BJ (cell line): ENCODE data around the gene PPM1A. TPM values are rescaled to one million over a fixed set of nuclear protein-coding genes. Genes with fewer than 3 reads are reported as not detected.

Experiments
- CTCF ChIA-PET: fragments of 350-600 bp; formaldehyde crosslinking; extraction: SDS; loops from one replicate; lab custom pipeline; 2021; ENCODE audit warnings: antibody characterized with exemption, inconsistent platforms; lab: Yijun Ruan, JAX
- POLR2A ChIA-PET: fragments of 300-600 bp; sonication (Branson Sonifier 250); formaldehyde crosslinking; extraction: SDS; loops from one replicate; lab custom pipeline; 2021; ENCODE audit warnings: antibody characterized with exemption; lab: Charles Lee
- DNase-seq: peaks from one replicate; pipeline ENCODE4 v3.0.0-alpha.2; 2011; ENCODE audit warnings: low read depth
- H3K27me3 ChIP-seq: 2 replicates; pipeline ENCODE4 v1.6.0; 2011; ENCODE audit warnings: low read length; ENCODE audit not compliant: control insufficient read depth, insufficient read depth
- H3K36me3 ChIP-seq: 2 replicates; pipeline ENCODE4 v1.5.1; 2011; ENCODE audit warnings: low read length; ENCODE audit not compliant: control insufficient read depth, insufficient read depth
- H3K4me3 ChIP-seq: 2 replicates; pipeline ENCODE4 v1.5.1; 2011; ENCODE audit warnings: low read depth, mild to moderate bottlenecking, control low read depth, low read length
- polyA plus RNA-seq: library from polyadenylated mRNA; depleted of rRNA; stranded (reverse); fragments of >200 nt; gene quantifications from 2 replicates; pipeline ENCODE4 v1.2.3, GENCODE V29; 2011
- TF ChIP-seq, protein P1 (sequence below): IDR thresholded peaks from 2 replicates; pipeline ENCODE4 v1.5.1; 2011; ENCODE audit warnings: low read depth, mild to moderate bottlenecking, control low read depth, inconsistent platforms, low read length, moderate library complexity; ENCODE audit not compliant: insufficient read depth

Gene PPM1A
- polyA plus RNA-seq, 1 experiment: 18.5 TPM

DNA sequence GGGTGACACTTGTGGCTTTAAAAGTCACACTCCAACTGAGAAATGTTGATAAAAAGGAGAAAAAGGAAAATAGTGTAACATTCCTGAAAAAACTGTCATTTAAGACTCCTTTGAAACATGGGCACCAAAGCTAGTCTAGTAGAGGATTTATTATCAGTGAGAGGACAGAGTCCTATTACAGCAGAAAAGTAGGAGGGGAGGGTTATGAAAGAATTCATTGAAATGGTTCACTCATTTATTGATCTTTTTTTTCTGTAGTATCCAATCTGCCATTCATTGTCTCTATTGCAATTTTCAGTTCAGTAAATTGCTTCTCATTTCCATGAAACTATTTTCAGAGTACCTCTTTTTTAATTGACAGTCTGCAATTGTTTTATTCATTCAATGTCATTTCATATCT lies 25.4 kb downstream of the PPM1A start:
- TF ChIP-seq, protein P1, sequence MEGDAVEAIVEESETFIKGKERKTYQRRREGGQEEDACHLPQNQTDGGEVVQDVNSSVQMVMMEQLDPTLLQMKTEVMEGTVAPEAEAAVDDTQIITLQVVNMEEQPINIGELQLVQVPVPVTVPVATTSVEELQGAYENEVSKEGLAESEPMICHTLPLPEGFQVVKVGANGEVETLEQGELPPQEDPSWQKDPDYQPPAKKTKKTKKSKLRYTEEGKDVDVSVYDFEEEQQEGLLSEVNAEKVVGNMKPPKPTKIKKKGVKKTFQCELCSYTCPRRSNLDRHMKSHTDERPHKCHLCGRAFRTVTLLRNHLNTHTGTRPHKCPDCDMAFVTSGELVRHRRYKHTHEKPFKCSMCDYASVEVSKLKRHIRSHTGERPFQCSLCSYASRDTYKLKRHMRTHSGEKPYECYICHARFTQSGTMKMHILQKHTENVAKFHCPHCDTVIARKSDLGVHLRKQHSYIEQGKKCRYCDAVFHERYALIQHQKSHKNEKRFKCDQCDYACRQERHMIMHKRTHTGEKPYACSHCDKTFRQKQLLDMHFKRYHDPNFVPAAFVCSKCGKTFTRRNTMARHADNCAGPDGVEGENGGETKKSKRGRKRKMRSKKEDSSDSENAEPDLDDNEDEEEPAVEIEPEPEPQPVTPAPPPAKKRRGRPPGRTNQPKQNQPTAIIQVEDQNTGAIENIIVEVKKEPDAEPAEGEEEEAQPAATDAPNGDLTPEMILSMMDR: no peak
- ChIA-PET POLR2A (interaction anchor here (0.6 kb wide), 1 partner anchor 295 kb away, joined by 3 read pairs; no protein-coding TSS in a partner anchor), CTCF (no interaction called here)
- DNase-seq: no peak
- Histone ChIP-seq H3K4me3 (no peak overlapping the region), H3K36me3 (no peaks in the 10 kb centered on the region), H3K27me3 (no peaks in the 10 kb centered on the region)

DNA sequence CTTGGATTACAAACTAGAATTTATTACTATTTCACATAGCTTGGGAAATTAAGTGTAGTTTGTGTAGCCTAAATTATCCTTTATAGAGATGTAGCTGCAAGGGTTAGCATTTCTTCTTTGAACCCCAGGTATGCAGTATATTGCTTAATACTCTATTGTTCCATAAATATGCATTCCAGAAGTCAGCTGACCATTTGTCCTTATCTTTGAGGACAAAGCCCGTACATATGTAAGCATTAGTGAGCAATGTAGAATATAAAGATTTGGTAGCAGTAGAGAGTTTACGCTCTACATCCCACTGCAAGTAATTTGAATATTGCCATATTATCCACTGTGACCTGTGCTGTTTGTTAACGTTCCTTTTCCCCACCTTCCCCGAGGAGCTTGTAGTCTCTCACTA lies 26.9 kb downstream of the PPM1A start:
- no peaks in the 10 kb centered on the region for H3K27me3 ChIP-seq
- H3K36me3 ChIP-seq: no peaks in the 10 kb centered on the region
- no peak overlapping the region for H3K4me3 ChIP-seq
- TF ChIP-seq, protein P1: no peak
- POLR2A ChIA-PET: no interaction called here
- CTCF ChIA-PET: interaction anchor here (0.6 to 0.7 kb wide), 2 partner anchors 11 to 472 kb away, joined by 3 read pairs; no protein-coding TSS in a partner anchor
- DNase-seq: no peak

DNA sequence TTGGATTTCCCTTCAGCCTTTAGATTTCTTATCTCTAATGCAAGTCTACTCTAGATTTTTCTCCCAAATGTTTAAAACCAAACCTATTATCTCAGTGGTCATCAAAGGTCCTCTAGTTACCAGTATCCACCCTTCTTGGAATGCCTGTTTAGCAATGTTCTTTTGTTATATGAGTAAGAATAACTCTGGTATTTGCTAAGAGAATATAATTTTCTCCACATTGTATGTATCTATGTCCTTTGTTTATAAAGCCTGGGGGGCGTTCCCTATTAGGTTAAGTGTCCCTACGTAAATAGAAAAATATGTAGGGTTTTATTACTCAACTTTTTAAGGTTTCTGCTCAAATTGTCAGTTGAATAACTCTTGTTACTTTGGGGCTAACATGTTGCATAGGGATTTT lies 27.3 kb downstream of the PPM1A start:
- DNase-seq: peak; percentile 4
- Histone ChIP-seq H3K4me3 (no peak overlapping the region), H3K36me3 (no peaks in the 10 kb centered on the region), H3K27me3 (no peaks in the 10 kb centered on the region)
- ChIA-PET CTCF (interaction anchor here (0.6 kb wide), 1 partner anchor 471 kb away, joined by 3 read pairs; no protein-coding TSS in a partner anchor), POLR2A (no interaction called here)
- TF ChIP-seq, protein P1: no peak

DNA sequence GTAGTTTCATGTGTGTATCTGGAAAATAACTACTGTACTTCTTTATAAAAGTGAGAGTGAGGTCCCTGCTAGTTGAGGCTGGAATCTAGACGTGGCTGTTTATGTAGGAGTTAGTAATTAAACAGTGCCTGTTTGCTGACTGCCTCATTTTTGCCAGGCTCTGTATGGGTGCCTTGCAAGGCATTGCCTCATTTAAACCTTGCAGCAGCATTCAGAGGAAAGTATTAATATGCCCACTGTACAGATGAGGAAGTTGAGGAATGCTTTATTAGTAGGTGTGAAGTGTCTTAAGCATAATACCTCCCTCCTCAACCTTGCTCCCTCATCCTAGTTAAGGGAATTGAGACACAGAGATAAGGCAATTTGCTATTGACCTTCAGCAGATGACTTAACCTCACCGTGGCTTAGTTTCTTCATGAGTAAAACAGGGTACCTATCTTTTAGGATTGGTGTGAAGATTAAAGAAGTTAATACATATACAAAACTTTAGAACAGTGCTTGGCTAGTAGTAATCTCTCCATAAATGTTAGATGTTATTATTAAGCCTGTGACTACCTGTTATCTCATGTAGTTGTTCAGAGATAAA lies 28.7 kb downstream of the PPM1A start:
- CTCF ChIA-PET: no interaction called here
- no peak for DNase-seq
- POLR2A ChIA-PET: no interaction called here
- TF ChIP-seq, protein P1: no peak
- H3K36me3 ChIP-seq: no peaks in the 10 kb centered on the region
- no peaks in the 10 kb centered on the region for H3K27me3 ChIP-seq
- H3K4me3 ChIP-seq: no peak overlapping the region

DNA sequence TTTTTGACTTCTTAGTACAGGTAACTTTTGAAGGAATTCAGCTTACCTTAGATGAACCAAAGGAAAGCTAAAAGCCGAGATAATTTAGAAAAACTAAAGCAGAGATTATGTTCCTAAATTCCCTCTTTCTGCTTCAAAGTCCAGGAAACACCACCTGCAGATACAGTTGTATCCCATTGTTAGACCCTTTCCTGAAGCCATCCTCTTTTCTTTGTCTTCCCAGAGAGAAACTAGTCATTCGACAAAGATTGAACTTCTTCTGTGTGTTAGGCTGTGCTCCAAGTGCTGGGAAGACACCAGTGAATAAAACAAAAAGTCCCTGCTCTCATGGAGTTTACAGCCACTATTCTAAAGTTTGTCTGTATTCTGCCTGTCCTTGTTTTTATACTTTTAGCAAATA lies 29.3 kb downstream of the PPM1A start:
- POLR2A ChIA-PET: no interaction called here
- H3K4me3 ChIP-seq: no peak overlapping the region
- DNase-seq: no peak
- TF ChIP-seq, protein P1: no peak
- CTCF ChIA-PET: no interaction called here
- H3K27me3 ChIP-seq: no peaks in the 10 kb centered on the region
- H3K36me3 ChIP-seq: no peaks in the 10 kb centered on the region
